ENCODE data around the gene MRAS. TPM values are rescaled to one million over a fixed set of nuclear protein-coding genes. Genes with fewer than 3 reads are reported as not detected.

The MRAS gene
- total RNA-seq, 1 donor from 2014 or later, result 5.9 TPM

DNA sequence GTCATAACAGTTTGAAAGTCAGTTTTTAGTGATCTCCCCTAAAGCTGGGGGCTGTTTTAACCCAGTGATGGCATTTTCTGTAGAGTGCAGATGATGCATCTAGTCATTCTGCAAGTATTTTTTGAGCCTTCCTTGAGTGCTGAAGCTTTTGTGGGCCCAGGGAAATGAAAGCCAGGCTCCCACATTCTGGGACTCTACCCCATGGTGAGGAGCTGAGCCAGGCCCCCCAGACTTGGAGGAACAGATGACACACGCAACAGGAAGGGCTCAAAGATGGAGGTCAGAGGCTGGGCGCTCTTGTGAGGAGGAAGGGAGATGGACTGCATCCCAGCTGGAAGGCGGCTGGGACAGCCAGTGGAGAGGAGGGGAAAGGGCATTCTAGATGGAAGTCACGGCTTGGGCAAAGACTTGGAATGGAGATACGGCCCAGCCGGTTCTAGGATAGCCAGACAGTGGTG is 40.8 kb downstream of the MRAS start:
- Mint-ChIP-seq H3K4me3 (ENCODE audit: unreplicated experiment) (no peak overlapping the region), H3K4me1 (ENCODE audit: unreplicated experiment) (no peaks in the 10 kb centered on the region), H3K27me3 (ENCODE audit: unreplicated experiment) (peaks cover 3% of the 10 kb centered on the region), H3K27ac (ENCODE audit: unreplicated experiment) (no peak overlapping the region), H3K36me3 (ENCODE audit: low read depth, unreplicated experiment) (peaks cover 4% of the 10 kb centered on the region), H3K9me3 (ENCODE audit: unreplicated experiment) (no peaks in the 10 kb centered on the region)
- no peak for DNase-seq (ENCODE audit: low spot score)
- TF ChIP-seq, protein P1, sequence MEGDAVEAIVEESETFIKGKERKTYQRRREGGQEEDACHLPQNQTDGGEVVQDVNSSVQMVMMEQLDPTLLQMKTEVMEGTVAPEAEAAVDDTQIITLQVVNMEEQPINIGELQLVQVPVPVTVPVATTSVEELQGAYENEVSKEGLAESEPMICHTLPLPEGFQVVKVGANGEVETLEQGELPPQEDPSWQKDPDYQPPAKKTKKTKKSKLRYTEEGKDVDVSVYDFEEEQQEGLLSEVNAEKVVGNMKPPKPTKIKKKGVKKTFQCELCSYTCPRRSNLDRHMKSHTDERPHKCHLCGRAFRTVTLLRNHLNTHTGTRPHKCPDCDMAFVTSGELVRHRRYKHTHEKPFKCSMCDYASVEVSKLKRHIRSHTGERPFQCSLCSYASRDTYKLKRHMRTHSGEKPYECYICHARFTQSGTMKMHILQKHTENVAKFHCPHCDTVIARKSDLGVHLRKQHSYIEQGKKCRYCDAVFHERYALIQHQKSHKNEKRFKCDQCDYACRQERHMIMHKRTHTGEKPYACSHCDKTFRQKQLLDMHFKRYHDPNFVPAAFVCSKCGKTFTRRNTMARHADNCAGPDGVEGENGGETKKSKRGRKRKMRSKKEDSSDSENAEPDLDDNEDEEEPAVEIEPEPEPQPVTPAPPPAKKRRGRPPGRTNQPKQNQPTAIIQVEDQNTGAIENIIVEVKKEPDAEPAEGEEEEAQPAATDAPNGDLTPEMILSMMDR (IDR thresholded peaks at IDR 0.05; ENCODE audit: unreplicated experiment), result no peak

DNA sequence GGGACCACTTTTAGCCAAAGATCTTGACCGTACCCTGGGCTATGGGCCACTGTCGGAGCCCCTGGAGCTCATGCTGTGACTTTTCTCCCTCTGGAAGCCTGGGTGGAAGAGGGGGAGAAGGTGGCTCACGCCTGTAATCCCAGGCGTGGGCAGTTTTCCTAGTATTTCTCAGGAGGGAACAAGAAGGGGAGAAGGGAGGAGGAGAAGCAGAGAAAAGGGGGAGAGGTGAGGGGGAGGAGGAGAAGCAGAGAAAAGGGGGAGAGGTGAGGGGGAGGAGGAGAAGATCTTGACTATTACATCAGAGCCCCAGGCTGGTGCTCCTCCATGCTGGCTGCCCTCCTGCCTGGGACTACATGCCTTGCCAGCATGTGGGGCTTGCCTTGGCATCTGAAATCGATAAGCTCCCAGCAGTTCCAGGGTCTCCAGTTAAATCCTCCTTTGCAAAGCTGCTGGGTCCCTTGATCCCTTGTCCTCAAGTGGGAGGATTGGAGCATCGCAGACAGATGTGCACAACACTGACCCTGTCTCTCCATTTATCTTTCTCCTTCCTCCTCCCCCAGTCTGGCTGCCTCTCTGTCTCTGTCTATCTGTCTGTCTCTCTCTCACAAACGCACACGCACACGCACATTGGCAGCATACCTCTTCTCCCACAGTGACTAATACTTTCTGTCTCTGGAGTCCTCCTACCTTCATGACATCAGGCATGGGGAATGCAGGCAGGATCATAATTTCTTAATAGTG is 41.6 kb downstream of the MRAS start:
- Mint-ChIP-seq H3K27me3 (ENCODE audit: unreplicated experiment) (peaks cover 3% of the 10 kb centered on the region), H3K36me3 (ENCODE audit: low read depth, unreplicated experiment) (no peaks in the 10 kb centered on the region), H3K9me3 (ENCODE audit: unreplicated experiment) (no peaks in the 10 kb centered on the region), H3K27ac (ENCODE audit: unreplicated experiment) (no peak overlapping the region), H3K4me1 (ENCODE audit: unreplicated experiment) (no peaks in the 10 kb centered on the region), H3K4me3 (ENCODE audit: unreplicated experiment) (no peak overlapping the region)
- TF ChIP-seq, protein P1 (IDR thresholded peaks at IDR 0.05; ENCODE audit: unreplicated experiment), result no peak
- DNase-seq (ENCODE audit: low spot score), result no peak

- DNase-seq (ENCODE audit: low spot score), result no peak
- Mint-ChIP-seq H3K4me3 (ENCODE audit: unreplicated experiment) (no peak overlapping the region), H3K9me3 (ENCODE audit: unreplicated experiment) (no peaks in the 10 kb centered on the region), H3K27ac (ENCODE audit: unreplicated experiment) (no peak overlapping the region), H3K27me3 (ENCODE audit: unreplicated experiment) (peaks cover 6% of the 10 kb centered on the region), H3K4me1 (ENCODE audit: unreplicated experiment) (no peaks in the 10 kb centered on the region), H3K36me3 (ENCODE audit: low read depth, unreplicated experiment) (no peaks in the 10 kb centered on the region)
- TF ChIP-seq, protein P1 (IDR thresholded peaks at IDR 0.05; ENCODE audit: unreplicated experiment), result no peak
Measured at GRCh38 chr3:138390582-138390932, 42.2 kb downstream of the MRAS start.

- no peak for DNase-seq (ENCODE audit: low spot score)
- Mint-ChIP-seq H3K27ac (ENCODE audit: unreplicated experiment) (no peak overlapping the region), H3K4me1 (ENCODE audit: unreplicated experiment) (no peaks in the 10 kb centered on the region), H3K4me3 (ENCODE audit: unreplicated experiment) (no peak overlapping the region), H3K36me3 (ENCODE audit: low read depth, unreplicated experiment) (no peaks in the 10 kb centered on the region), H3K9me3 (ENCODE audit: unreplicated experiment) (no peaks in the 10 kb centered on the region), H3K27me3 (ENCODE audit: unreplicated experiment) (peaks cover 3% of the 10 kb centered on the region)
- TF ChIP-seq, protein P1 (IDR thresholded peaks at IDR 0.05; ENCODE audit: unreplicated experiment), result no peak
Measured at GRCh38 chr3:138394156-138394555, 45.8 kb downstream of the MRAS start.

DNA sequence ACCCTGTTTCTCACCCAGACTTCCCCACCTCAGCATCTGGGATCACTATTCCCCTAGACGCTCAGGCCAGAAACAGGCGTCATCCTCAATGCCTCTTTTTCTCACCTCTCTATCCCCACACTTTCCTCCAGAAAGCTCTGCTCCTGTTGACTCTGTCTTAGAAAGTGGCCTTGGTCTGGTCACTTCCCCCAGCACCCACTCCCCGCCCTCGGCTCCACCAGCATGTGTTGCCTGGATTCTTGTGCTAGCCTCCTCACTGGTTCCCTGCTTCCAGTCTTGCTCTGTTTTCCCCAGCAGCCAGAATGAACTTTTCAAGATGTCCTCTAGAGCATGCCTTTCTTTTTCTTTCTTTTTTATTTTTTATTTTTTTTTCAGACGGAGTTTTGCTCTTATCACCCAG is 46.3 kb downstream of the MRAS start:
- Mint-ChIP-seq H3K36me3 (ENCODE audit: low read depth, unreplicated experiment) (no peaks in the 10 kb centered on the region), H3K27me3 (ENCODE audit: unreplicated experiment) (peaks cover 3% of the 10 kb centered on the region), H3K27ac (ENCODE audit: unreplicated experiment) (no peak overlapping the region), H3K9me3 (ENCODE audit: unreplicated experiment) (no peaks in the 10 kb centered on the region), H3K4me1 (ENCODE audit: unreplicated experiment) (no peaks in the 10 kb centered on the region), H3K4me3 (ENCODE audit: unreplicated experiment) (no peak overlapping the region)
- TF ChIP-seq, protein P1 (IDR thresholded peaks at IDR 0.05; ENCODE audit: unreplicated experiment), result no peak
- no peak for DNase-seq (ENCODE audit: low spot score)

Measured in endothelial cell (in vitro differentiated cells).